Measurements from ENCODE around the gene TXNDC12.

TXNDC12 gene

GRCh38 chr1:51998701-51999100 lies 56.3 kb downstream of the TXNDC12 start:
- Histone ChIP-seq H3K27ac (ENCODE audit: low read depth, low read length, severe bottlenecking) (no peak overlapping the region), H3K4me3 (ENCODE audit: extremely low read depth, insufficient read depth, low read length, poor library complexity, severe bottlenecking) (no peak overlapping the region), H3K4me1 (ENCODE audit: control insufficient read depth, insufficient read depth, low read length, poor library complexity, severe bottlenecking) (peaks cover 3% of the 10 kb centered on the region), H3K36me3 (ENCODE audit: control insufficient read depth, insufficient read depth, low read length) (no peaks in the 10 kb centered on the region), H3K9me3 (ENCODE audit: control insufficient read depth, low read length) (no peaks in the 10 kb centered on the region)
- 88 to 100% methylated on average over 1 of the region's 1 CpG for WGBS, 2 experiments (ENCODE audit: insufficient coverage in 2 of 2)

- Histone ChIP-seq H3K4me1 (ENCODE audit: control insufficient read depth, insufficient read depth, low read length, poor library complexity, severe bottlenecking) (peaks cover 3% of the 10 kb centered on the region), H3K4me3 (ENCODE audit: extremely low read depth, insufficient read depth, low read length, poor library complexity, severe bottlenecking) (no peak overlapping the region), H3K27ac (ENCODE audit: low read depth, low read length, severe bottlenecking) (no peak overlapping the region), H3K36me3 (ENCODE audit: control insufficient read depth, insufficient read depth, low read length) (no peaks in the 10 kb centered on the region), H3K9me3 (ENCODE audit: control insufficient read depth, low read length) (no peaks in the 10 kb centered on the region)
- 30 to 34% methylated on average over 5 of the region's 5 CpGs for WGBS, 2 experiments (ENCODE audit: insufficient coverage in 2 of 2)
Observed at GRCh38 chr1:51997974-51998382, 57.0 kb downstream of the TXNDC12 start.

- H3K9me3 ChIP-seq (ENCODE audit: control insufficient read depth, low read length): no peaks in the 10 kb centered on the region
- WGBS, 2 experiments (ENCODE audit: insufficient coverage in 2 of 2): 0% methylated on average over 18 to 46 of the region's 46 CpGs
- H3K27ac ChIP-seq (ENCODE audit: low read depth, low read length, severe bottlenecking): no peak within 1 kb of the TSS
- H3K4me3 ChIP-seq (ENCODE audit: extremely low read depth, insufficient read depth, low read length, poor library complexity, severe bottlenecking): peak within 1 kb of the TSS; percentile 71
- H3K4me1 ChIP-seq (ENCODE audit: control insufficient read depth, insufficient read depth, low read length, poor library complexity, severe bottlenecking): no peaks in the 10 kb centered on the region
- H3K36me3 ChIP-seq (ENCODE audit: control insufficient read depth, insufficient read depth, low read length): no peaks in the 10 kb centered on the region
Observed at GRCh38 chr1:51990478-51990965, 64.5 kb downstream of the TXNDC12 start, which contains the start of gene RAB3B. Gene RAB3B (minus strand): TSS chr1:51990700. CDS start chr1:51977117, 13,583 bp downstream.

GRCh38 chr1:51989582-51990477 lies 65.2 kb downstream of the TXNDC12 start:
- WGBS, 2 experiments (ENCODE audit: insufficient coverage in 2 of 2): 11 to 18% methylated on average over 7 to 25 of the region's 47 CpGs

GRCh38 chr1:51988254-51988653 lies 66.7 kb downstream of the TXNDC12 start:
- H3K9me3 ChIP-seq (ENCODE audit: control insufficient read depth, low read length): no peaks in the 10 kb centered on the region
- no peaks in the 10 kb centered on the region for H3K36me3 ChIP-seq (ENCODE audit: control insufficient read depth, insufficient read depth, low read length)
- H3K4me3 ChIP-seq (ENCODE audit: extremely low read depth, insufficient read depth, low read length, poor library complexity, severe bottlenecking): no peak overlapping the region
- no peak overlapping the region for H3K27ac ChIP-seq (ENCODE audit: low read depth, low read length, severe bottlenecking)
- no peaks in the 10 kb centered on the region for H3K4me1 ChIP-seq (ENCODE audit: control insufficient read depth, insufficient read depth, low read length, poor library complexity, severe bottlenecking)

More at GRCh38 chr1:51989582-51990477, 65.2 kb downstream of the TXNDC12 start:
- H3K36me3 ChIP-seq (ENCODE audit: control insufficient read depth, insufficient read depth, low read length): no peaks in the 10 kb centered on the region
- no peak overlapping the region for H3K27ac ChIP-seq (ENCODE audit: low read depth, low read length, severe bottlenecking)
- peak overlapping the region; percentile 71 for H3K4me3 ChIP-seq (ENCODE audit: extremely low read depth, insufficient read depth, low read length, poor library complexity, severe bottlenecking)
- H3K4me1 ChIP-seq (ENCODE audit: control insufficient read depth, insufficient read depth, low read length, poor library complexity, severe bottlenecking): no peaks in the 10 kb centered on the region
- H3K9me3 ChIP-seq (ENCODE audit: control insufficient read depth, low read length): no peaks in the 10 kb centered on the region

GRCh38 chr1:51986718-51987117 lies 68.3 kb downstream of the TXNDC12 start:
- Histone ChIP-seq H3K36me3 (ENCODE audit: control insufficient read depth, insufficient read depth, low read length) (peaks cover 3% of the 10 kb centered on the region), H3K9me3 (ENCODE audit: control insufficient read depth, low read length) (no peaks in the 10 kb centered on the region), H3K27ac (ENCODE audit: low read depth, low read length, severe bottlenecking) (no peak overlapping the region), H3K4me1 (ENCODE audit: control insufficient read depth, insufficient read depth, low read length, poor library complexity, severe bottlenecking) (no peaks in the 10 kb centered on the region), H3K4me3 (ENCODE audit: extremely low read depth, insufficient read depth, low read length, poor library complexity, severe bottlenecking) (no peak overlapping the region)
- WGBS, 2 experiments (ENCODE audit: insufficient coverage in 2 of 2): 76 to 85% methylated on average over 3 to 4 of the region's 4 CpGs

GRCh38 chr1:51982161-51982560 lies 72.8 kb downstream of the TXNDC12 start:
- Histone ChIP-seq H3K36me3 (ENCODE audit: control insufficient read depth, insufficient read depth, low read length) (peaks cover 3% of the 10 kb centered on the region), H3K4me1 (ENCODE audit: control insufficient read depth, insufficient read depth, low read length, poor library complexity, severe bottlenecking) (peaks cover 5% of the 10 kb centered on the region), H3K4me3 (ENCODE audit: extremely low read depth, insufficient read depth, low read length, poor library complexity, severe bottlenecking) (no peak overlapping the region), H3K9me3 (ENCODE audit: control insufficient read depth, low read length) (no peaks in the 10 kb centered on the region), H3K27ac (ENCODE audit: low read depth, low read length, severe bottlenecking) (no peak overlapping the region)
- 83% methylated on average over 2 of the region's 3 CpGs; no CpG with 5 or more reads in 1 of the 2 experiments for WGBS, 2 experiments (ENCODE audit: insufficient coverage in 2 of 2)

GRCh38 chr1:51981555-51981954 lies 73.4 kb downstream of the TXNDC12 start:
- Histone ChIP-seq H3K27ac (ENCODE audit: low read depth, low read length, severe bottlenecking) (no peak overlapping the region), H3K4me3 (ENCODE audit: extremely low read depth, insufficient read depth, low read length, poor library complexity, severe bottlenecking) (no peak overlapping the region), H3K36me3 (ENCODE audit: control insufficient read depth, insufficient read depth, low read length) (peaks cover 6% of the 10 kb centered on the region), H3K9me3 (ENCODE audit: control insufficient read depth, low read length) (no peaks in the 10 kb centered on the region), H3K4me1 (ENCODE audit: control insufficient read depth, insufficient read depth, low read length, poor library complexity, severe bottlenecking) (peaks cover 5% of the 10 kb centered on the region)
- no CpG with 5 or more reads among the region's 1 CpG for WGBS, 2 experiments (ENCODE audit: insufficient coverage in 2 of 2)

GRCh38 chr1:51978099-51978498 lies 76.9 kb downstream of the TXNDC12 start:
- Histone ChIP-seq H3K36me3 (ENCODE audit: control insufficient read depth, insufficient read depth, low read length) (peaks cover 14% of the 10 kb centered on the region), H3K4me1 (ENCODE audit: control insufficient read depth, insufficient read depth, low read length, poor library complexity, severe bottlenecking) (peaks cover 19% of the 10 kb centered on the region), H3K9me3 (ENCODE audit: control insufficient read depth, low read length) (no peaks in the 10 kb centered on the region), H3K4me3 (ENCODE audit: extremely low read depth, insufficient read depth, low read length, poor library complexity, severe bottlenecking) (no peak overlapping the region), H3K27ac (ENCODE audit: low read depth, low read length, severe bottlenecking) (no peak overlapping the region)

GRCh38 chr1:51976846-51977602 lies 78.0 kb downstream of the TXNDC12 start:
- 95 to 96% methylated on average over 11 of the region's 12 CpGs for WGBS, 2 experiments (ENCODE audit: insufficient coverage in 2 of 2)
- no peaks in the 10 kb centered on the region for H3K9me3 ChIP-seq (ENCODE audit: control insufficient read depth, low read length)

More at GRCh38 chr1:51976846-51977602, 78.0 kb downstream of the TXNDC12 start:
- Histone ChIP-seq H3K27ac (ENCODE audit: low read depth, low read length, severe bottlenecking) (no peak overlapping the region), H3K36me3 (ENCODE audit: control insufficient read depth, insufficient read depth, low read length) (peaks cover 11% of the 10 kb centered on the region), H3K4me3 (ENCODE audit: extremely low read depth, insufficient read depth, low read length, poor library complexity, severe bottlenecking) (no peak overlapping the region), H3K4me1 (ENCODE audit: control insufficient read depth, insufficient read depth, low read length, poor library complexity, severe bottlenecking) (peaks cover 19% of the 10 kb centered on the region)
